NB4 (cell line): Measurements from ENCODE around the gene DLX5.
"Not testable (repeated sequence)": the region's sequence is repeated elsewhere in the genome, so short reads cannot be mapped to it uniquely, and the experiment has no call there.

Experiments
- CTCF ChIP-seq: IDR thresholded peaks from one replicate; pipeline ENCODE4 v1.5.1; 2012; ENCODE audit warnings: low read depth, low read length
- MYC ChIP-seq: IDR thresholded peaks from 2 replicates; pipeline ENCODE4 v1.6.1; 2011; ENCODE audit warnings: low read depth, low read length
- POLR2A ChIP-seq: IDR thresholded peaks from 2 replicates; pipeline ENCODE4 v1.6.1; 2011; ENCODE audit warnings: mild to moderate bottlenecking; ENCODE audit not compliant: insufficient read length; ENCODE audit errors: extremely low read depth

GRCh38 chr7:97072025-97072424 is 47.4 kb upstream of the DLX5 start:
- TF ChIP-seq CTCF, POLR2A, MYC: not testable (repeated sequence)
